Measurements from ENCODE around the gene UBE2Q2. TPM values are rescaled to one million over a fixed set of nuclear protein-coding genes. Genes with fewer than 3 reads are reported as not detected.

UBE2Q2 gene
- total RNA-seq, 1 experiment from 2014 or later, result 40.5 TPM

GRCh38 chr15:75836959-75837334 lies 6.3 kb upstream of the UBE2Q2 start:
- no peak for DNase-seq
- no TSS peak for BruUV-seq (replicated peaks)

GRCh38 chr15:75840659-75841058 lies 2.6 kb upstream of the UBE2Q2 start:
- Mint-ChIP-seq H3K4me3 (ENCODE audit: unreplicated experiment) (no peak overlapping the region), H3K9me3 (ENCODE audit: unreplicated experiment) (no peaks in the 10 kb centered on the region), H3K27ac (ENCODE audit: unreplicated experiment) (no peak overlapping the region), H3K36me3 (ENCODE audit: insufficient read depth, unreplicated experiment) (peaks cover 18% of the 10 kb centered on the region), H3K27me3 (ENCODE audit: insufficient read depth, unreplicated experiment) (no peaks in the 10 kb centered on the region), H3K4me1 (ENCODE audit: low read depth, unreplicated experiment) (peaks cover 15% of the 10 kb centered on the region)
- ChIA-PET POLR2A (interaction anchor here (0.9 kb wide), 1 partner anchor 14 kb away, joined by 3 read pairs; no protein-coding TSS in a partner anchor), CTCF (interaction anchor here (0.5 to 0.7 kb wide), 3 partner anchors 9 to 206 kb away, joined by 3 to 5 read pairs (median 3); no protein-coding TSS in a partner anchor)
- no TSS peak for BruUV-seq (replicated peaks)
- intact Hi-C loops (cut with micrococcal nuclease; ENCODE audit: unreplicated experiment), result loop anchor here (5.0 kb wide), 2 partner anchors 47 to 62 kb away; partner anchors contain the start of gene FBXO22
- H3K36me3 ChIP-seq (ENCODE audit: control insufficient read depth, insufficient read depth, low read length), result no peaks in the 10 kb centered on the region
- no peaks in the 10 kb centered on the region for H3K27me3 ChIP-seq (replicated peaks; ENCODE audit: control insufficient read depth, insufficient read depth, low read length)
- H3K4me3 ChIP-seq (ENCODE audit: low read depth, low read length), result no peak overlapping the region
- DNase-seq, result no peak
- no peaks in the 10 kb centered on the region for H3K9me3 ChIP-seq
- no peak for TF ChIP-seq CTCF (IDR thresholded peaks at IDR 0.05; ENCODE audit: insufficient read depth in 1 of 2, low read depth in 1 of 2, low read length in 1 of 2, severe bottlenecking in 1 of 2, unreplicated experiment in 1 of 2)
- peaks cover 12% of the 10 kb centered on the region; the same call in 1 of the 2 replicates for H3K4me1 ChIP-seq

More at GRCh38 chr15:75836959-75837334, 6.3 kb upstream of the UBE2Q2 start:
- no peaks in the 10 kb centered on the region for H3K36me3 ChIP-seq (ENCODE audit: control insufficient read depth, insufficient read depth, low read length)
- Mint-ChIP-seq H3K9me3 (ENCODE audit: unreplicated experiment) (no peaks in the 10 kb centered on the region), H3K36me3 (ENCODE audit: insufficient read depth, unreplicated experiment) (no peaks in the 10 kb centered on the region), H3K27me3 (ENCODE audit: insufficient read depth, unreplicated experiment) (no peaks in the 10 kb centered on the region), H3K4me1 (ENCODE audit: low read depth, unreplicated experiment) (peaks cover 4% of the 10 kb centered on the region), H3K27ac (ENCODE audit: unreplicated experiment) (no peak overlapping the region), H3K4me3 (ENCODE audit: unreplicated experiment) (no peak overlapping the region)
- CTCF ChIA-PET, result no interaction called here
- POLR2A ChIA-PET, result no interaction called here
- intact Hi-C loops (cut with micrococcal nuclease; ENCODE audit: unreplicated experiment), result no loop called here
- no peaks in the 10 kb centered on the region for H3K27me3 ChIP-seq (replicated peaks; ENCODE audit: control insufficient read depth, insufficient read depth, low read length)
- H3K4me1 ChIP-seq, result peaks cover 5% of the 10 kb centered on the region; the same call in 1 of the 2 replicates
- no peak for TF ChIP-seq CTCF (IDR thresholded peaks at IDR 0.05; ENCODE audit: insufficient read depth in 1 of 2, low read depth in 1 of 2, low read length in 1 of 2, severe bottlenecking in 1 of 2, unreplicated experiment in 1 of 2)
- H3K4me3 ChIP-seq (ENCODE audit: low read depth, low read length), result no peak overlapping the region
- no peaks in the 10 kb centered on the region for H3K9me3 ChIP-seq

- Histone ChIP-seq H3K4me1 (peaks cover 12% of the 10 kb centered on the region; the same call in 1 of the 2 replicates), H3K4me3 (ENCODE audit: low read depth, low read length) (no peak overlapping the region), H3K27me3 (replicated peaks; ENCODE audit: control insufficient read depth, insufficient read depth, low read length) (no peaks in the 10 kb centered on the region), H3K36me3 (ENCODE audit: control insufficient read depth, insufficient read depth, low read length) (no peaks in the 10 kb centered on the region), H3K9me3 (no peaks in the 10 kb centered on the region)
- H3K27me3 Mint-ChIP-seq (ENCODE audit: insufficient read depth, unreplicated experiment), result no peaks in the 10 kb centered on the region
- H3K36me3 Mint-ChIP-seq (ENCODE audit: insufficient read depth, unreplicated experiment), result peaks cover 18% of the 10 kb centered on the region
- peaks cover 19% of the 10 kb centered on the region for H3K4me1 Mint-ChIP-seq (ENCODE audit: low read depth, unreplicated experiment)
- no peak for TF ChIP-seq CTCF (IDR thresholded peaks at IDR 0.05; ENCODE audit: insufficient read depth in 1 of 2, low read depth in 1 of 2, low read length in 1 of 2, severe bottlenecking in 1 of 2, unreplicated experiment in 1 of 2)
- intact Hi-C loops (cut with micrococcal nuclease; ENCODE audit: unreplicated experiment), result loop anchor here (5.0 kb wide), 2 partner anchors 46 to 61 kb away; partner anchors contain the start of gene FBXO22
- no peak overlapping the region for H3K27ac Mint-ChIP-seq (ENCODE audit: unreplicated experiment)
- ChIA-PET POLR2A (interaction anchor here (0.9 kb wide), 1 partner anchor 15 kb away, joined by 3 read pairs; no protein-coding TSS in a partner anchor), CTCF (no interaction called here)
- no peaks in the 10 kb centered on the region for H3K9me3 Mint-ChIP-seq (ENCODE audit: unreplicated experiment)
- peak overlapping the region; percentile 37 for H3K4me3 Mint-ChIP-seq (ENCODE audit: unreplicated experiment)
- no TSS peak for BruUV-seq (replicated peaks)
- DNase-seq, result no peak
Observed at GRCh38 chr15:75841626-75842025, 1.6 kb upstream of the UBE2Q2 start.
